Testis (tissue), 2 donors: ENCODE measurements around the gene PPIB.

Source experiments
- POLR2A ChIP-seq: fragments of 450-650 bp; IDR thresholded peaks from one replicate; pipeline ENCODE4 v1.6.1; 2017; ENCODE audit warnings: antibody characterized with exemption, mild to moderate bottlenecking, moderate library complexity
- TF ChIP-seq, protein P1 (sequence below), 3 experiments: fragments of 450-650 bp in 2 of 3; fragments of 200-600 bp in 1 of 3; sonication (generic) in 1 of 3; IDR thresholded peaks; one replicate each; pipeline ENCODE4 v1.5.1; 2016 to 2019; ENCODE audit warnings: antibody characterized with exemption in 3 of 3, mild to moderate bottlenecking in 2 of 3, moderate library complexity in 1 of 3

GRCh38 chr15:64143276-64143675 lies 19.5 kb downstream of the PPIB start:
- TF ChIP-seq, protein P1, sequence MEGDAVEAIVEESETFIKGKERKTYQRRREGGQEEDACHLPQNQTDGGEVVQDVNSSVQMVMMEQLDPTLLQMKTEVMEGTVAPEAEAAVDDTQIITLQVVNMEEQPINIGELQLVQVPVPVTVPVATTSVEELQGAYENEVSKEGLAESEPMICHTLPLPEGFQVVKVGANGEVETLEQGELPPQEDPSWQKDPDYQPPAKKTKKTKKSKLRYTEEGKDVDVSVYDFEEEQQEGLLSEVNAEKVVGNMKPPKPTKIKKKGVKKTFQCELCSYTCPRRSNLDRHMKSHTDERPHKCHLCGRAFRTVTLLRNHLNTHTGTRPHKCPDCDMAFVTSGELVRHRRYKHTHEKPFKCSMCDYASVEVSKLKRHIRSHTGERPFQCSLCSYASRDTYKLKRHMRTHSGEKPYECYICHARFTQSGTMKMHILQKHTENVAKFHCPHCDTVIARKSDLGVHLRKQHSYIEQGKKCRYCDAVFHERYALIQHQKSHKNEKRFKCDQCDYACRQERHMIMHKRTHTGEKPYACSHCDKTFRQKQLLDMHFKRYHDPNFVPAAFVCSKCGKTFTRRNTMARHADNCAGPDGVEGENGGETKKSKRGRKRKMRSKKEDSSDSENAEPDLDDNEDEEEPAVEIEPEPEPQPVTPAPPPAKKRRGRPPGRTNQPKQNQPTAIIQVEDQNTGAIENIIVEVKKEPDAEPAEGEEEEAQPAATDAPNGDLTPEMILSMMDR (IDR thresholded peaks at IDR 0.05): no peak
- no peak for TF ChIP-seq POLR2A
